GM18511 (cell line): Measurements from ENCODE around the gene CTDSP1.

Experiments used
- ATAC-seq: cut with Tn5 transposase; IDR thresholded peaks from one replicate; pipeline ENCODE4 v1.9.1; 2021; ENCODE audit warnings: mild to moderate bottlenecking, moderate library complexity; ENCODE audit not compliant: unreplicated experiment

CTDSP1 gene

DNA sequence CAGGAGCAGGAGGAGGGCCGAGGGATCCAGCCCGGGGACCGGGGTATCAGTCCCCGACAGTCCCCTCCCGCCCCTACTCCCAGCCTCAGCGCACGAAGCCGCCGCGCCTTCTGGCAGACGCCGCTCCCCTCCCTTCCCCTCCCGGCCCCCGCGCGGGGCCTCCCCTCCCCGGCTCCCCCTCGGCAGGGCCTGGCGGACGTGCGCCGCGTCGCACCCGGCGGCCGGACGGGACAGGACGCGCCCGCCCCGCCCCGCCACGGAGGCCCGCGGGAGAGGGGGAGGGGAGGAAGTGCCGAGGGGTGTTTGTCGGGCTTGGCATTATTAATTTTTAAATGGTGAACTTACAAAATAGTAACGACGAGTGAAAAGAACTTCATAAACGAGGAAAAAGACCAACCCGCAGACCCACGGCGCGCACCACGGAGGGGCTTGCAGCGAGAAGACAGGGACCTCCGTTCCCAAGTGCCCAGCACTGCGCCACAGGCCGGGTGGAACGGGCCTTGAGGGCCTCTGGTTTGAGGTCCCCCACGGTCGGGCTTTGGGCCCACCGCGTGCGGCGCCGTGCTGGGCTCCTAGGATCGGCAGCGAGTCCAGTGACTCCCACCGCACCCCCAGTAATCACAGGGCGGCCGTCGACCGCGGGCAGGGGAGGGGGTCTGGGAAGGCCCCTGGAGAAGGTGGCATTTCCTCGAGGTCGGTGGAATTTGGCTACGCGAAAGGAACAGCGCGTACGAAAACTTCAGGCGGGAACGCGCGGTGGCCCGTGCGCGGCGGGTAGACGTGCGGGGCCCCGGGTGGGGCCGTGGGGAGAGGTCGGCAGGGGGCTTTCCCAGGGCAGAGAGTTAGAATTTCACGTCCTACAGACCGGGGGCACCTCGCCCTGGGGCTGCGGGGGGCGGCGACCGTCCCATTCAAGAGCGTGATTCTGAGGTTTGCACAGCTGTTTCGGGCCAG is 954 bp upstream of the CTDSP1 start:
- ATAC-seq: peak; percentile 28

DNA sequence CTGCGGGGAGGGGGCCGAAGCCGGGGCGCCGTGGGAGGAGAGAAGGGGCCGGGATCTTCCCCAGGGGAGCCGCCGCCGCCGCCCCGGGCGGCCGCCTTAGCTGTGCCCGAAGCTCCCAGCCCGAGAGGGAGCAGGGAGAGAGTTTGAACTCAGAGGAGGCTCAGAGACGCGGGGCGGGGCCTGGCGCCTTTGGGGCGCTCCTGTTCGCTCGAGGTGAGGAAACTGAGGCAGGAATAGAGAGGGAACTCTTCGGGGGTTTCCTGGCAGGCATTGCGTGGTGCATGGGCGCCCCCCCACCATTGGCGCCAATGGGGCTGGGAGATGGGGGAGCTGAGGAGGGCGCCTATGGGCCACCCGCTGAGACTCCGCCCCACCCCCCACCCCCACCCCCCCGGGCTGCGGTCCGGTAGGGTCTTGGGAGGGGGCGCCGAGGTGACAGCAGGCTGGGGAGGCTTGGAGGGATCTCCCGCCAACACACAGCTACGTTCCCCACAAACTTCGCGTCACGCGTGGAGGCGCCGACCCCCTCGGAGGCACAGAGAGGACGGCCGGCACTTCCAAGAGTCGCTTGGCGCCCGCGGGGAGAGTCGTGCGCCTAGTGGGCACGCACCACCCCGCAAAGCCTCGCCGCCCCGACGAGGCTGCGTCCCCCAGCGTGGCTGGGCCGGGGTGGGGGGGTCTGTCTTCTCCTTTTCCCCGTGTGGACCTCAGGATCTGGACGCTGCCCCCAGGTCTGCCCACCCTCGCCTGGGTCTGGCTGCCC is 680 bp downstream of the CTDSP1 start:
- ATAC-seq: no peak

- ATAC-seq: no peak
Measured at GRCh38 chr2:218400930-218401881, 1.5 kb downstream of the CTDSP1 start.

DNA sequence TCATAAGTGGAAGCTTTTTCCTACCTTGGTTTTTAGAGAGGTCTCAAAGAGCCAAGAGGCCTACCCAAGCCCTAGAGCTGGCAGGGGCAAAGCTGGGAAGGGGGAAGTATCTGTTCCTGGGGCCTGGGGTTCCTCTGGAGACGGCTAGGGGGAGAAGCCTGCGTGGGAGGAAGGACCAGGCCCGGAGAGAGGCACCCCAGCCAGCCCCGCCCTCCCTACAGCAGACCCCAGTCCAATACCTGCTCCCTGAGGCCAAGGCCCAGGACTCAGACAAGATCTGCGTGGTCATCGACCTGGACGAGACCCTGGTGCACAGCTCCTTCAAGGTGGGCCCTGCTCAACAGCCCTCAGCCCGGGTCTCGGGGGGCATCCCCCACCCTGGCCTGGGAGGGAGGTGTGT is 2.2 kb downstream of the CTDSP1 start:
- ATAC-seq: no peak

DNA sequence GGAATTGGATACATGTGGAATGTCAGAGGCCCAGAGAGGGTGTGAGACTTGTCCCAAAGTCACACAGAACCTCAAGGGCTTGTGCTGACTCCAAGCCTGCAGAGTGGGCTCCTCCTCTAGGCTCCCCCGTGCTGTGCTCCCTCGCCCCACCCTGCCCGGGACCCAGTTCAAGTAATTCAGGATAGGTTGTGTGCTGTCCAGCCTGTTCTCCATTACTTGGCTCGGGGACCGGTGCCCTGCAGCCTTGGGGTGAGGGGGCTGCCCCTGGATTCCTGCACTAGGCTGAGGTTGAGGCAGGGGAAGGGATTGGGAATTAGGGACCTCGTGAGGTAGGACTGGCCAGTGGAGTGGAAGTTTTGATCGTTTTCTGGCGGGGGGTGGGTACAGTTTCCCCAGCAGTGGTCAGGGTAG is 2.8 kb downstream of the CTDSP1 start:
- no peak for ATAC-seq

DNA sequence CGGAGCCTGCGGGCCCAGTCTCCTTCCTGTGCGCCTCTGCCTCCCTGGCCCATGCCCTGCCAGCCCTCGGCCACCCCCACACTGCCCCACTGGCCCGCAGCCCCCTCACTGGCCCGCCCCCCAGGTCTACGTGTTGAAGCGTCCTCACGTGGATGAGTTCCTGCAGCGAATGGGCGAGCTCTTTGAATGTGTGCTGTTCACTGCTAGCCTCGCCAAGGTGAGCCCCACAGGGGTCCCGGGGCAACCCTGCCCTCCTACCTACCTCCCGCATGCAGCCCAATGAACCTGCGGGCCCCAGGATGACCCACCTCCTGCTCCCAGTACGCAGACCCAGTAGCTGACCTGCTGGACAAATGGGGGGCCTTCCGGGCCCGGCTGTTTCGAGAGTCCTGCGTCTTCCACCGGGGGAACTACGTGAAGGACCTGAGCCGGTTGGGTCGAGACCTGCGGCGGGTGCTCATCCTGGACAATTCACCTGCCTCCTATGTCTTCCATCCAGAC is 3.3 kb downstream of the CTDSP1 start:
- ATAC-seq: no peak

DNA sequence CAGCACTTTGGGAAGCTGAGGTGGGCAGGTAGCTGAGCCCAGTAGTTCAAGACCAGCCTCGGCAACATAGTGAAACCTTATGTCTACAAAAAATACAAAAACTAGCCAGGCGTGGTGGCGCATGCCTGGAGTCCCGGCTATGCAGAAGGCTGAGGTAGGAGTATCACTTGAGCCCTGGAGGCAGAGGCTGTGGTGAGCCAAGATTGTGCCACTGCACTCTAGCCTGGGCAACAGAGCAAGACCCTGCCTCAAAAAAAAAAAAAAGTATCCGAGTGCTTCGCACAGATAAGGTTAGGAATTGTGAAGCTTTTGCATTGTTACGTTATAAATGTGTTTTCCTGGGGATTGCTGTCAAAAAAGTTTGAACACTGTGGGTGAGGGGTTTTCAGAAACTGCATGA is 4.1 kb downstream of the CTDSP1 start:
- no peak for ATAC-seq

GRCh38 chr2:218404351-218405085 is 4.8 kb downstream of the CTDSP1 start:
- ATAC-seq: no peak

GRCh38 chr2:218405086-218405745 is 5.5 kb downstream of the CTDSP1 start:
- ATAC-seq: no peak

- ATAC-seq: peak; percentile 31
Measured at GRCh38 chr2:218405746-218406208, 6.1 kb downstream of the CTDSP1 start.

- peak; percentile 80 for ATAC-seq
Measured at GRCh38 chr2:218406209-218406948, 6.7 kb downstream of the CTDSP1 start.

DNA sequence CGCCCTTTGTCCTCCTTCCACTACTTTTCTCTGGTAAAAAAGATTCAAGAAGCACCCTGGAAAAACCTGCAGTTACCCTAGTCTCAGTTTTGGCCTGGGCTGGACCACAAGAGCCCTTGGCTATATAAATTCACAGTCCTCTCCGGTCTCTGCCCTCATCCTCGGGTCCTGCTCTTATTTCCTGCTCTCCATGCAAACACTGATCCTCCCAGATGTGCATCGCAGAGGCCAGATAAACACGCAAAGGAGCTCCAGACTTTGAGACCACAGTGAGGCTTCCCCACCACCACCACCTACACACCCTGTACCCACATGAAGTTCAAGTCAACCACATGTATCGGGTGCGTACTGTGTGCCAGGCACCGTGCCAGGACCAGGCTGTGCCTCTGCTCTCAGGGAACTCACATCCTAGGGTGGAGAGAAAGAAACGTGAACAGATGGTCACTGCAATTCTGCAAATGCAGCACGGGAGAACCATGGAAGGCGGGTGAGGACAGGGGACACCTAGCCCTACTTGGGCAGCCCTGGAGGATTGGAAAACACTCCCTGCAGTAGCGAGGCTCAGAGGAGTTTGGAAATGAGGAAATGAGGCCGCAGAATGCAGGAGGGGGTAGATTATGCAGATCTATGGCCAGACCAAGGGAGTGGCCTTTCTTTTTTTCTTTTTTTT is 7.4 kb downstream of the CTDSP1 start:
- peak; percentile 9 for ATAC-seq

GRCh38 chr2:218407717-218408116 is 8.0 kb downstream of the CTDSP1 start:
- ATAC-seq: no peak

DNA sequence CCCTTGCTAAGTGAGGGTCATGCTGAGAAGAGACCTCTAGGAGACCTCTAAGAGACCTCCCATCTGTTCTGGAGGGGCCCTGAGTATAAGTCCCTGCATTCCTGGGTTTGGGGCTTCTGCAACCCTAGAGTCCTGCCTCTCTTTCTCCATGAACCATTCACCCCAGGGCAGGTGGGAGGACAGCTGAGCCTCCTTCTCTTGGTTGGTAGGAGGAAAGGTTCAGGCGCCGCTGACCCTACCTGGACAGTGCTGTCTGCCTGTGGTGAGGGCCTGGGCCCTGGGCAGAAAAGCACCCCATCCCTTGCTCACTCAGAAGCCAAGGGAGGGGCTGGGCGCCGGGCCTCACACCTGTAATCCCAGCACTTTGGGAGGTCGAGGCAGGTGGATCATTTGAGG is 18.7 kb downstream of the CTDSP1 start:
- no peak for ATAC-seq

DNA sequence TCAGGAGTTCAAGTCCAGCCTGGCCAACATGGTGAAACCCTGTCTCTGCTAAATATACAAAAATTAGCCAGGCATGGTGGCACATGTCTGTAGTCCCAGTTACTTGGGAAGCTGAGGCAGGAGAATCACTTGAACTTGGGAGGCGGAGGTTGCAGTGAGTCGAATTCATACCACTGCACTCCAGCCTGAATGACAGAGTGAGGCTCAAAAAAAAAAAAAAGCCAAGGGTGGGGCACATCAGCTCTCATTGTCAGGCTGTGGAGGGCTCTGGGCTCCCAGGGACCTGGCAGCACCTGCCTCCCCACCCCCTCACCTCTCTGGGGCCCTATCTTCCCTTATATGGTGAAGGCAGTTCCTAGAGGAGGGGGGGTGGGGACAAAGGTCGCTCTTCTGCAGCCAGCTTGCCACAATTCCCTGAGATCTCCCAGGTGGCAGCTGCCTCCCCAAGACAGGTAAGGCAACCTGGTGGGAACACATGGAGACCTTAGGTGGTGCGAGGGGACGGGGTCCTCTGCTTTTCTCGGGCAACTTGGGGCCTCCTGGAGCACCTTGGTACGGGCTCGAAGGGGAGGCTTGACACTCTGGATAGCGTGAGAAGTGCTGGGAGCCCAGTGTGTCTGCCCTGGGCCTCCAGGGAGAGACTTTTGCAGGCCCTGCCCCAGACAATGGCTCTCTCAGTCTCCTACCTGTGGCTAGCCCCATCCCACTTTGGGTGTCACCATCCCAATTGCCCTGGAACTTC is 19.2 kb downstream of the CTDSP1 start, which contains the start of gene VIL1:
Gene VIL1 (plus strand): TSS at position 407 of the 742 bp plus-strand sequence. CDS start 4,656 bp downstream, outside the sequence.
- ATAC-seq: no peak

- ATAC-seq: no peak
Measured at GRCh38 chr2:218419630-218420216, 20.1 kb downstream of the CTDSP1 start.

- ATAC-seq: no peak
Measured at GRCh38 chr2:218421027-218421426, 21.4 kb downstream of the CTDSP1 start.
